Hematopoietic multipotent progenitor cell treated with erythropoietin and hydrocortisone succinate and interleukin-3 and kit ligand, for 17 days (in vitro differentiated cells): Measurements from ENCODE around the gene TLR9.

ENCODE experiments used
- DNase-seq: peaks from one replicate; pipeline ENCODE4 v3.0.0-alpha.2; 2015; ENCODE audit warnings: low spot score

Gene TLR9

DNA sequence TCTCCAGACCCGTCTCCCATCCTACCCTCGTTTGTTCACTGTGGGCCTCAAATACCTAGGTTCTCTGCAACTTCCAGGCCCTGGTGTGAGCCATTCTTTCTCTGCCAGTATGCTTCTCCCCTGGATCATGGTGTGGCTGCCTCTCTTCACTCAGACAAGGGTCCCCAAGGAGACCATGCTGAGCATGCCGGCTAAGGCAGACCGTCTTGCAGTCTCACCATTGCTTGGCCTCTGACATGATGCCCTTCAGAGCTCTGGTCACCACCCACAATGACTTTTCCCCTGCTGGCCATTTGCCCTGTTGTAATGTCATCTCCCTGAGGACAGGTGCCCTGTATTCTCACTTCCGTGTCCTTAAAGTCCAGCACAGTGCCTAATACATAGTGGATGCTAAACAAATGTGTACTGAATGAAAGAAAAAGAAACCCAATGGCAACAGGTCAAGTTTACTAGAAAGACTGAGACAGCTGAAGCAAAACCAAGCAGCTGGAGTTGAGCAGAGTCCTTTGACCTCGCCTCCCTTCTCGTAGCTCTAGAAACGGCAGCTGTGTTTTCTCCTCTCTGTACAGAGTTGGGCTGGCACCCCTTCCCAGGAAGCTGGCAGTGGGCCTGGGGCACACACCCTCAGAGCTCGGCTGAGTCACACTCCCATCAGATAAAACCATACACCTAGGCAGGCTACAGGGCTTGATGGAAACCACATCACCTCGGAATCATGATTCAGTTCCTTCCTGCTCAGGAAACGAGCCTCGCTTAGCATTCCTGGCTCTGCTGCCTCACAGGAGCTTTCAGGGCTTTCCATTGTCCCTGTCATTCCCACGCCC, 8.6 kb downstream of the TLR9 start:
- DNase-seq: peak; percentile 73

- DNase-seq: no peak
Measured at GRCh38 chr3:52215351-52215750, 10.1 kb downstream of the TLR9 start.

DNA sequence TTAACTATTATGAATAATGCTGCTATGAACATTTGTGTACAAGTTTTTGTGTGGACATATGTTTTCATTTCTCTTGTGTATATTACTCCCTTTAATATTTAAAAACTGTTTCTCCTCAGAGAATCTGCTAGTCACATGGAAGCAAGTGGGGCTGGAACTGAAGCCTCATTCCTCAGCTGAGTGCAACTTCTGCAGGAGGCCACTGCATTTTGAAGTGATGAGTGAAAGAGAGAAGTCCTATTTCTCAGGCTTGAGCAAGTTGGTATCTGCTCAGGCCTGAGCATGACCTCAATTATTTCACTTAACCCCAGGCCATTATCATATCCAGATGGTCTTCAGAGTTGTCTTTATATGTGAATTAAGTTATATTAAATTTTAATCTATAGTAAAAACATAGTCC, 11.5 kb downstream of the TLR9 start:
- DNase-seq: no peak

DNA sequence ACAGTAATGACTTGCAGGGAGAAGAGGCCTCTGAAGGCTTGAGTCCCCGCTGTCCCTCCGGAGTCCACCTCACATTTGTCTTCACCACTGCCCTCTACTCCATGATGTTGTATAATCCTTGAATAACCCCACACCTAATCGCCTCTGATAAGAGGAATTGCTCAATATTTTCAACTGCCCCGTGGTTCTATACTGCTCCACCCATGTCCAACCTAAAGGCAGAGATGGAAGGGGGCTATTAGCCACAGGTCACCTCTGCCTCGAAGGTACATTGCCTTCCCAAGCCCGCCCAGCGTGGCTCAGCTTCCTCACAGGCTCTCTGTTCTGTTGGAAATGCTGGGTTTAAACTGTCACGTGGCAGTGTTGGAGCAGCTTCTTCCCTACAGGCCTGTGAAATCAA, 12.4 kb downstream of the TLR9 start:
- DNase-seq: no peak

GRCh38 chr3:52211268-52211891, 14.1 kb downstream of the TLR9 start:
- no peak for DNase-seq

DNA sequence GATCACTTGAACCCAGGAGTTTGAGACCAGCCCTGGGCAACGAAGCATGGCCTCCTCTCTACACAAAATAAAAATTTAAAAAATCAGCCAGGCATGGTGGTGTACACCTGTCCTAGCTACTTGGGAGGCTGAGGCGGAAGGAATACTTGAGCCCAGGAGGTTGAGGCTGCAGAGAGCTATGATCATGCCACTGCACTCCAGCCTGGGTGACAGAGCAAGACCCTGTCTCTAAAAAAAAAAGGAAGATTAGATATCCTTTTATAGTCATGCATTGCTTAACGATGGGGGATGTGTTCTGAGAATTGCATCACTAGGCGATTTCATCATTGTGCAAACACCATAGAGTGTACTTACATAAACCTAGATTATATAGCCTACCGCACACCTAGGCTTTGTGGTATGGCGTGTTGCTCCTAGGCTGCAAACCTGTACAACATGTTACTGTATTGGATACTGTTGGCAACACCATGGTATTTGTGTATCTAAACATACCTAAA, 14.8 kb downstream of the TLR9 start:
- no peak for DNase-seq

- DNase-seq: no peak
Measured at GRCh38 chr3:52210037-52210436, 15.4 kb downstream of the TLR9 start.

DNA sequence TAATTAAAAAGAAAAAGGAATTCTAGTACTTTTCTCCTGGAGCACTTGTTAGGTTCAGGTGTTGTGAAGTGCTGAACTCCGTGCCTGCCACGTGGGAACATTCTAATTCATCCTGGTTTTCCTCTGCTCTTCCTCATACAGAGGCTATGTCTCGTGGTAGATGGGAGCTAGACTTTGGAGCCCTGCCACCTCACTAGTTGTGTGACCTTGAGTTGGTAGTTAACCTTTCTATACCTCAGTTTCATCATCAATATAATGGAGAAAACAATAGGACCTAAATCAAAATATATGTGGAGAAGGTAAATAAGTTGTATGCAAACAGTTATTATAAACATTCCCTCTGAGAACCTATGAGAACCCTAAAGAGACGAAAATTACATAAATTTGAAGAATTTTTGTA, 16.9 kb downstream of the TLR9 start:
- no peak for DNase-seq

DNA sequence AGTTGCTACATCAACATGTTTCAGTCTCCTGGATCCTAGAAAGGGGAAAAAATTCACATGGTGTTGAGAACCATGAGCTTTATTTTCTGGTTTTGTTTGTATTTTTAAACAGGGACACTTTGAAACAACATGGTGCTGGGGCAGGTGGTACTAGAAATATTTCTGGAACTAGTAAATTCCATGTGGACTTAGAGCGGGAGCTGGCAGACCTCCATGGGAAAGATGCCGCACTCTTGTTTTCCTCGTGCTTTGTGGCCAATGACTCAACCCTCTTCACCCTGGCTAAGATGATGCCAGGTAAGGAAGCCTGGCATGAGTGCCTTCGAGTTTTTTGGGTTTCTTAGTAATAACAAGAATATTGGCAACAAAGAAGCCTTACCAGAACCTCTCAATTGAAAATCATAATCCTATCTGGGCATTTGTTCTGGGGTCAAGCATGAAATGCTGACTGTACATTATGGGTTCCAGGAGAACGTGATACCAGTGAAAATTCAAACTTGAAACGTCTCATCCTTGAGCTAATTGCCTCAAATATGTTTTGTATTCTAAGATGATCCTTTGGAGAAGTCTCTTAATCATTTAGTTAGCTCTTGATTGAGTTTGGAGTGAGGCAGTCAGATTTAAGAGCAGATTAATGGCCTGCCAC, 19.6 kb downstream of the TLR9 start:
- DNase-seq: no peak

GRCh38 chr3:52204337-52205073, 20.9 kb downstream of the TLR9 start:
- DNase-seq: no peak

DNA sequence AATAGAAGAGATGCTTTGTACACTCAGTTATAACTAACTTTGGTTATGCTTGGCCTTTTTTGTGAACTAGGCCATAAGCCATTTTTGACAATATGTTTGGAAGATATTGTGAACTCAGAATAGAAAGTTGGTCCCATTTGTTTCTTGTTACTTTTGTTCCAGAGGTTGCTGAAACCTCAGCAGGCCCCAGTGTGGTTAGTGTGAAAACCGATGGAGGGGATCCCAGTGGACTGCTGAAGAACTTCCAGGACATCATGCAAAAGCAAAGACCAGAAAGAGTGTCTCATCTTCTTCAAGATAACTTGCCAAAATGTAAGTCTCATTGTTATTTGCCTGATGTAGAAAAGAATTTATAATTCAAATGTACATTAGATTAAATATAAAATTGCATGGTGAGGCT, 21.7 kb downstream of the TLR9 start:
- DNase-seq: no peak

DNA sequence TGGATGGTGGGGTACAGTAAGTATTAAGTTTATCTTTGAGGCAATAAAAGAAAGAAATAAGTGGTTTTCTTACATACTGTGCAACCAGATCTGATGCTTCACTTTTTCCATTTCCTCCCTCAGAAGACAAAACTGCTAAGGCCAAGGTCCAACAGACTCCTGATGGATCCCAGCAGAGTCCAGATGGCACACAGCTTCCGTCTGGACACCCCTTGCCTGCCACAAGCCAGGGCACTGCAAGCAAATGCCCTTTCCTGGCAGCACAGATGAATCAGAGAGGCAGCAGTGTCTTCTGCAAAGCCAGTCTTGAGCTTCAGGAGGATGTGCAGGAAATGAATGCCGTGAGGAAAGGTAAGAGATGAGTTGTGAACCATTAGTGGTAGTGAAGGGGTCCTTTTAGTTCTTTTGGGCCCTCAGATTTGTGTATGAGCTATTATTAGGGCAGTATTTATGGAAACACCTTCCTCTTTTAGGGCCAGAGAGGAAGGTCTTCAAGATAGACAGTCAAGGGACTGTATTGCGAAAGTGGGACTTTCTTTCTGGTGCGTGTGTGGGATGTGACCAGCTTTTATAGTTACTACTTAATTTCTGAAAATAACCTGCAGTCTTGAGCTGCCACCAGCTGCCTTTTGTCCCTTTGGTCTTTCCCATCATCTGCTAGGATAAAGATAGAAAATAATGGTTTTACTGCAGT, 22.9 kb downstream of the TLR9 start:
- no peak for DNase-seq

GRCh38 chr3:52200981-52201679, 24.3 kb downstream of the TLR9 start:
- no peak for DNase-seq

GRCh38 chr3:52198643-52199608, 26.5 kb downstream of the TLR9 start:
- DNase-seq: peak; percentile 36

- DNase-seq: peak; percentile 97
Measured at GRCh38 chr3:52197842-52198625, 27.4 kb downstream of the TLR9 start, which contains the start of gene ALAS1. Gene ALAS1, plus strand, starts transcription at chr3:52198160. Its CDS starts 1,082 bp downstream, at chr3:52199242.

GRCh38 chr3:52197499-52197841, 28.0 kb downstream of the TLR9 start:
- no peak for DNase-seq

DNA sequence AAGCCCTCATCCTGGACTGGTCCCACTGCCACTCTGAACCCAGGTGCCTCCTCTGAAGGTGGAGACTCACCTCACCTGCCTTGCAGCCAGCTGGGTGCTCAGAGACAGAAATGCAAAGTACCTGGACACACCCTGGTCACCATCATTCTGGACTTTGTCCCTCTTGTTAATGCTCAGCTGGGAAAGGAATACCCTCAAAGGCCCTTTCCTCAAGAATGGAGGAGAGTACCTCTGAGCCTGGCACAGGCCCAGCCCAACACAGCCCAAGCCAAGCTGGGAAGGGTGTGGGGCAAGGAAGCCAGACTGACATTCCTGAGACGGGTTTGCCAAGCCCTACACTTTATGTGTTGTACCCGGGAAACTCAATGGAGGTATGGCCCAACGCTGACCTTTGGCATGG, 28.5 kb downstream of the TLR9 start:
- DNase-seq: no peak

- no peak for DNase-seq
Measured at GRCh38 chr3:52195823-52196331, 29.6 kb downstream of the TLR9 start.

GRCh38 chr3:52195291-52195597, 30.2 kb downstream of the TLR9 start:
- no peak for DNase-seq
